ENCODE data around the gene FAIM.

FAIM gene

GRCh38 chr3:138681463-138682220, 73.1 kb downstream of the FAIM start:
- TF ChIP-seq CTCF (IDR thresholded peaks at IDR 0.05; ENCODE audit: insufficient read depth, low read depth, low read length, missing control alignments) = no peak
- DNase-seq (ENCODE audit: low read depth) = no peak
- H3K4me3 ChIP-seq (ENCODE audit: low read length) = no peak overlapping the region

GRCh38 chr3:138682648-138683047, 74.1 kb downstream of the FAIM start:
- TF ChIP-seq CTCF (IDR thresholded peaks at IDR 0.05; ENCODE audit: insufficient read depth, low read depth, low read length, missing control alignments) = no peak
- no peak overlapping the region for H3K4me3 ChIP-seq (ENCODE audit: low read length)
- DNase-seq (ENCODE audit: low read depth) = no peak

Measured in epithelial cell of esophagus (primary cell).